Omental fat pad (tissue), 4 donors: ENCODE results near the gene TMEM119. TPM values are rescaled to one million over a fixed set of nuclear protein-coding genes. Genes with fewer than 3 reads are reported as not detected.

Experiments used
- ATAC-seq: fragments of 150-250 bp; one replicate; pipeline ENCODE4 v1.9.1; 2016; ENCODE audit warnings: mild to moderate bottlenecking, moderate library complexity; ENCODE audit not compliant: low FRiP score
- DNase-seq: peaks from one replicate; pipeline ENCODE4 v3.0.0-alpha.2; 2019; ENCODE audit warnings: low spot score
- total RNA-seq, 4 donors: library from RNA; depleted of rRNA; stranded (reverse); fragments of >200 nt; gene quantifications; one replicate each; pipeline ENCODE4 v1.1.0, GENCODE V29; 2016
- TF ChIP-seq, protein P1 (sequence below), 3 donors: fragments of 450-650 bp; IDR thresholded peaks; one replicate each; pipeline ENCODE4 v1.5.1; 2016 to 2017; ENCODE audit warnings: antibody characterized with exemption in 3 of 3, mild to moderate bottlenecking in 3 of 3, moderate library complexity in 2 of 3

TMEM119 gene
- total RNA-seq, 4 donors from 2014 or later: 3.1 to 28.8 (median 8.8) TPM

- DNase-seq (no peak), ATAC-seq (no peak)
- TF ChIP-seq, protein P1, sequence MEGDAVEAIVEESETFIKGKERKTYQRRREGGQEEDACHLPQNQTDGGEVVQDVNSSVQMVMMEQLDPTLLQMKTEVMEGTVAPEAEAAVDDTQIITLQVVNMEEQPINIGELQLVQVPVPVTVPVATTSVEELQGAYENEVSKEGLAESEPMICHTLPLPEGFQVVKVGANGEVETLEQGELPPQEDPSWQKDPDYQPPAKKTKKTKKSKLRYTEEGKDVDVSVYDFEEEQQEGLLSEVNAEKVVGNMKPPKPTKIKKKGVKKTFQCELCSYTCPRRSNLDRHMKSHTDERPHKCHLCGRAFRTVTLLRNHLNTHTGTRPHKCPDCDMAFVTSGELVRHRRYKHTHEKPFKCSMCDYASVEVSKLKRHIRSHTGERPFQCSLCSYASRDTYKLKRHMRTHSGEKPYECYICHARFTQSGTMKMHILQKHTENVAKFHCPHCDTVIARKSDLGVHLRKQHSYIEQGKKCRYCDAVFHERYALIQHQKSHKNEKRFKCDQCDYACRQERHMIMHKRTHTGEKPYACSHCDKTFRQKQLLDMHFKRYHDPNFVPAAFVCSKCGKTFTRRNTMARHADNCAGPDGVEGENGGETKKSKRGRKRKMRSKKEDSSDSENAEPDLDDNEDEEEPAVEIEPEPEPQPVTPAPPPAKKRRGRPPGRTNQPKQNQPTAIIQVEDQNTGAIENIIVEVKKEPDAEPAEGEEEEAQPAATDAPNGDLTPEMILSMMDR (IDR thresholded peaks at IDR 0.05): no peak
Observed at GRCh38 chr12:108602976-108603704, 5.3 kb upstream of the TMEM119 start.

- TF ChIP-seq, protein P1 (IDR thresholded peaks at IDR 0.05): no peak
- no peak for ATAC-seq
- DNase-seq: no peak
Observed at GRCh38 chr12:108602209-108602705, 4.4 kb upstream of the TMEM119 start.

GRCh38 chr12:108600702-108601007 is 2.8 kb upstream of the TMEM119 start:
- ATAC-seq (no peak), DNase-seq (no peak)
- TF ChIP-seq, protein P1 (IDR thresholded peaks at IDR 0.05): no peak

DNA sequence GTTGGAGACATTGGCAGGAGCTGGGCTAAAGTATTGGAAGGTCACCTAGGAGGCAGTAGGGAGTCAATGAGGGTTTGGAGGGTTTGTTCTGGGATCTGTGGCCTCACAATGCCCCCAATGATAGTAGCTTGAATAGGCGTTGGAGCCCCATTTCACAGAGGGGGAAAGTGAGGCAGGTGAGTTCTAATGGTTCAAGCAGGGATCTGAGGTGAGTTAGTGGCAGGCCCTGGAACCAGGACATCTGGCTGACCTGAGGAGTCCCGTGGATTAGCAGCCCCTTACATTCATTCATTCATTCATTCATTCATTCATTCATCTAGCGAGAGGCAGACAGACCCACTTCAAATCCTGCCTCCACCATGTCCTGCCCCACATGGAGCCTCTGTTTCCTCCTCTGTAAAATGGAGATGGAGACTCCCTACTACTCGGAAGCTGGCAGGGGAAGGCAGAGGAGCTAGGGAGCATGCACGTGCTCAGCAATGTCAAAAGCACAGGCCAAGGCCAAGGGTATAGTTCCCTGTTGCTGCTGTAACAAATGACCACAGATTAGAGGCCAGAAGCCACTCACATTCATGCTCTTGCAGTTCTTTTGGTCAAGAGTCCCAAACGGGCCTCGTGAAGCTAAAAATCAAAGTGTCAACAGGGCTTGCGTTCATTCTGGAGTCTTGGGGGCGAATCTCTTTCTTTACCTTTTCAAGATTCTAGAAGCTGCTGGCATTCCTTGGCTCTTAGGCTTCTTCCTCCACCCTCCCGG is 2.2 kb upstream of the TMEM119 start:
- no peak for ATAC-seq
- TF ChIP-seq, protein P1 (IDR thresholded peaks at IDR 0.05): no peak
- no peak for DNase-seq

DNA sequence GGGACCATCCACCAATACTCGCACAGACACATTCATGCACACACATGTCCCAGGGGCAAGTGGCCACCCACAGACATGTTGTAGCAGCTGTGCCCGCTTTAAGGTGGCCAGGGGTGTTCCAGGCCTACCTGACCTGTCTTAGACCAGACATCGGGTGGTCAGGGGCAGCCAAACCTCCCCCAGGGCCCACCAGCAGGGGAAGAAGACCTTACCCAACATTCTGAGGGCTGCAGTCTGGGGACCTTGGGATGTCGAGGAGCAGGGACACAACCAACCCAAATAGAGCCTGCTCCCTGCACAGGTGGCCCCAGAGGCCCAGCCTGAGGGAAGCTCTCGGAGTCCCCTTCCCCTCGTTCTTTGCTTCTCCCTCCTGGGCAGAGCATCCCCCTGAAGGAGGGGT is 1.7 kb upstream of the TMEM119 start:
- TF ChIP-seq, protein P1 (IDR thresholded peaks at IDR 0.05): no peak
- no peak for DNase-seq
- ATAC-seq: no peak

- TF ChIP-seq, protein P1 (IDR thresholded peaks at IDR 0.05): no peak
- ATAC-seq: no peak
- no peak for DNase-seq
Observed at GRCh38 chr12:108598553-108599250, 818 bp upstream of the TMEM119 start.
